GM10248 (cell line): ENCODE results near the gene PAQR5.

Source experiments
- CTCF ChIA-PET: fragments of 300-600 bp; sonication (Branson Sonifier 250); formaldehyde crosslinking; extraction: SDS; loops from one replicate; lab custom pipeline; 2021; ENCODE audit warnings: antibody characterized with exemption; lab: Yijun Ruan, JAX
- POLR2A ChIA-PET: fragments of 350-650 bp; sonication (Branson Sonifier 250); formaldehyde crosslinking; extraction: SDS; loops from one replicate; lab custom pipeline; 2020; ENCODE audit warnings: antibody characterized with exemption; lab: Yijun Ruan, JAX
- DNase-seq: peaks from one replicate; pipeline ENCODE4 v3.0.0; 2012; ENCODE audit errors: extremely low spot score
- TF ChIP-seq, protein P1 (sequence below): IDR thresholded peaks from 2 replicates; pipeline ENCODE4 v1.5.1; 2012; ENCODE audit warnings: mild to moderate bottlenecking, low read depth; ENCODE audit errors: extremely low read depth, missing control alignments, control extremely low read depth

The PAQR5 gene

GRCh38 chr15:69292826-69293420 lies 5.8 kb upstream of the PAQR5 start:
- POLR2A ChIA-PET, result no interaction called here
- TF ChIP-seq, protein P1, sequence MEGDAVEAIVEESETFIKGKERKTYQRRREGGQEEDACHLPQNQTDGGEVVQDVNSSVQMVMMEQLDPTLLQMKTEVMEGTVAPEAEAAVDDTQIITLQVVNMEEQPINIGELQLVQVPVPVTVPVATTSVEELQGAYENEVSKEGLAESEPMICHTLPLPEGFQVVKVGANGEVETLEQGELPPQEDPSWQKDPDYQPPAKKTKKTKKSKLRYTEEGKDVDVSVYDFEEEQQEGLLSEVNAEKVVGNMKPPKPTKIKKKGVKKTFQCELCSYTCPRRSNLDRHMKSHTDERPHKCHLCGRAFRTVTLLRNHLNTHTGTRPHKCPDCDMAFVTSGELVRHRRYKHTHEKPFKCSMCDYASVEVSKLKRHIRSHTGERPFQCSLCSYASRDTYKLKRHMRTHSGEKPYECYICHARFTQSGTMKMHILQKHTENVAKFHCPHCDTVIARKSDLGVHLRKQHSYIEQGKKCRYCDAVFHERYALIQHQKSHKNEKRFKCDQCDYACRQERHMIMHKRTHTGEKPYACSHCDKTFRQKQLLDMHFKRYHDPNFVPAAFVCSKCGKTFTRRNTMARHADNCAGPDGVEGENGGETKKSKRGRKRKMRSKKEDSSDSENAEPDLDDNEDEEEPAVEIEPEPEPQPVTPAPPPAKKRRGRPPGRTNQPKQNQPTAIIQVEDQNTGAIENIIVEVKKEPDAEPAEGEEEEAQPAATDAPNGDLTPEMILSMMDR, result no peak
- CTCF ChIA-PET, result no interaction called here
- no peak for DNase-seq

GRCh38 chr15:69293741-69294615 lies 4.7 kb upstream of the PAQR5 start:
- ChIA-PET CTCF (no interaction called here), POLR2A (no interaction called here)
- TF ChIP-seq, protein P1, result no peak
- DNase-seq, result no peak

DNA sequence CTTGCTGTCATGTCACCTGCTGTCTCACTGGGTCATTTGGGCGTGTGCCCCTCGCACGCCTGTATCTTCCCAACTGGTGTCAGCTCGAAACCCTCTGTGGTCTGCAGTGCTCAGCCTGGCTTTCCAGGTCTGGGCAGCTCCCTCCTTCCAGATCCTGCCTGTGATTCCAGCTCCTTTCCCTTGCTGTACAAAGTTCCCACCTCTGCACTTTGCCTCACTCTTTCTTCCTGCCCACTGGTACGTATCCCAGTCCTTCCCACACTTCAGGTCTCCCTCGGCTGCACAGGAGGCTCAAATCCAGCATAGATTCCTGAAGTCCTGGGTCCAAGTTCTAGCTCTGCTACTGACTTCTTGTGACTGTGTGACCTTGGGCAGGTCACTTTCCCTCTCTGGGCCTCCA lies 2.1 kb upstream of the PAQR5 start:
- DNase-seq, result no peak
- TF ChIP-seq, protein P1, result no peak
- POLR2A ChIA-PET, result no interaction called here
- CTCF ChIA-PET, result no interaction called here

GRCh38 chr15:69297642-69298353 lies 914 bp upstream of the PAQR5 start:
- CTCF ChIA-PET, result no interaction called here
- TF ChIP-seq, protein P1, result no peak
- DNase-seq, result no peak
- POLR2A ChIA-PET, result no interaction called here

GRCh38 chr15:69298354-69298696 lies 387 bp upstream of the PAQR5 start:
- CTCF ChIA-PET, result no interaction called here
- DNase-seq, result no peak
- TF ChIP-seq, protein P1, result no peak
- POLR2A ChIA-PET, result no interaction called here

DNA sequence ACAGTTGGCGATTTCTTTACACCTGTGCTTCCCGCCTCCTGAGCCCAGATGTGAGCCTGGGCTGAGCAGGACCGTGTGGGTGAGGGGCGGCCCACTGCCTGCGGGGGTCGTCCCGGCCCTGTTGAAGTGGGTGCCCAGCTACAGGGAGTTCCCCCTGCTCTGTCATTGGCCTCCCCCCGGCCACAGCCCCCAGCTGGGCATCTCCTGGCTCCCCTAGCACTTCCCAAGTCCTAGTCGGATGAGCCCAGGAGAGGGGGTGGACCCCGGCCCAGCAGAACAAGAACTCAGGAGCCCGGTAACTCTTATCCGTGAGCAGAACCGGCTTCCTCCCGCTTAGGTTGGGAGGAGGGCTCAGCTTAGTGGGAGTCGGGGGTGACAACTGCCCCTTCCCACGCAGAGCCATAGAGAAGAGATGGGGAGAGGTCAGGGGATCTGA lies 757 bp downstream of the PAQR5 start:
- CTCF ChIA-PET, result interaction anchor here (1.2 kb wide), 1 partner anchor 10 kb away, joined by 5 read pairs; no protein-coding TSS in a partner anchor
- POLR2A ChIA-PET, result no interaction called here
- TF ChIP-seq, protein P1, result no peak
- no peak for DNase-seq
